GM18858 (cell line): Measurements from ENCODE around the gene PLEKHH3.
"Not testable (repeated sequence)": the region's sequence is repeated elsewhere in the genome, so short reads cannot be mapped to it uniquely, and the experiment has no call there.

Experiments
- ATAC-seq: cut with Tn5 transposase; IDR thresholded peaks from one replicate; pipeline ENCODE4 v1.9.1; 2021; ENCODE audit not compliant: unreplicated experiment

Gene PLEKHH3

GRCh38 chr17:42640121-42640520 is 36.7 kb downstream of the PLEKHH3 start:
- no peak for ATAC-seq

- no peak for ATAC-seq
These were observed 37.2 kb downstream of the PLEKHH3 start for GRCh38 chr17:42639525-42640113.

GRCh38 chr17:42632949-42633444 is 43.8 kb downstream of the PLEKHH3 start:
- no peak for ATAC-seq

GRCh38 chr17:42629411-42630009 is 47.3 kb downstream of the PLEKHH3 start:
- ATAC-seq, result no peak

GRCh38 chr17:42627032-42627764 is 49.6 kb downstream of the PLEKHH3 start:
- ATAC-seq, result not testable (repeated sequence)

- no peak for ATAC-seq
These were observed 52.8 kb downstream of the PLEKHH3 start for GRCh38 chr17:42623732-42624596.

- ATAC-seq, result no peak
These were observed 53.5 kb downstream of the PLEKHH3 start for GRCh38 chr17:42623271-42623670.

GRCh38 chr17:42621987-42622386 is 54.8 kb downstream of the PLEKHH3 start:
- ATAC-seq, result not testable (repeated sequence)

GRCh38 chr17:42618442-42619150 is 58.2 kb downstream of the PLEKHH3 start:
- ATAC-seq, result peak; percentile 55

GRCh38 chr17:42617956-42618431 is 58.8 kb downstream of the PLEKHH3 start:
- ATAC-seq, result no peak
